ENCODE measurements around the gene FAM3C. TPM values are rescaled to one million over a fixed set of nuclear protein-coding genes. Genes with fewer than 3 reads are reported as not detected.

FAM3C gene
- total and polyA plus RNA-seq, 2 experiments from 2014 or later, result 33.9 to 60.3 TPM

DNA sequence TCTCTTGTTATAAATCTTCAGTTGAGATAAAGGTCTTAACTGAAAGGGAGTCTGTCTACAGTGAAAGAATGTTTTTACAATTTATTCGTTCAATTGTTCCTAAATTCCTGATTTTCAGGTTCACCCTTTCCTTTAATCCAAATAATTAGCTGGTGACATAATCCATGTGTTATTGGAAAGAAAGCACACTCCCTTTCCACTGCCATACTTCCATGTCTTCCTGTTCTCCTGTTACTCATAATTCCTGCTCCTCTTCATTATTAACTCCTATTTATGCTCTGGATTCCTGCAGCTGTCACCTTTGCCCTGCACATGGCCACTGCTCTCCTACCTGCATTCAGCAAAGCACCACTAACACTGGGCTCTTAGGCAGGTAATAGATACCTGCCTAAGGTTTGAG, 40.0 kb upstream of the FAM3C start (continued):
- TF ChIP-seq, protein P1, sequence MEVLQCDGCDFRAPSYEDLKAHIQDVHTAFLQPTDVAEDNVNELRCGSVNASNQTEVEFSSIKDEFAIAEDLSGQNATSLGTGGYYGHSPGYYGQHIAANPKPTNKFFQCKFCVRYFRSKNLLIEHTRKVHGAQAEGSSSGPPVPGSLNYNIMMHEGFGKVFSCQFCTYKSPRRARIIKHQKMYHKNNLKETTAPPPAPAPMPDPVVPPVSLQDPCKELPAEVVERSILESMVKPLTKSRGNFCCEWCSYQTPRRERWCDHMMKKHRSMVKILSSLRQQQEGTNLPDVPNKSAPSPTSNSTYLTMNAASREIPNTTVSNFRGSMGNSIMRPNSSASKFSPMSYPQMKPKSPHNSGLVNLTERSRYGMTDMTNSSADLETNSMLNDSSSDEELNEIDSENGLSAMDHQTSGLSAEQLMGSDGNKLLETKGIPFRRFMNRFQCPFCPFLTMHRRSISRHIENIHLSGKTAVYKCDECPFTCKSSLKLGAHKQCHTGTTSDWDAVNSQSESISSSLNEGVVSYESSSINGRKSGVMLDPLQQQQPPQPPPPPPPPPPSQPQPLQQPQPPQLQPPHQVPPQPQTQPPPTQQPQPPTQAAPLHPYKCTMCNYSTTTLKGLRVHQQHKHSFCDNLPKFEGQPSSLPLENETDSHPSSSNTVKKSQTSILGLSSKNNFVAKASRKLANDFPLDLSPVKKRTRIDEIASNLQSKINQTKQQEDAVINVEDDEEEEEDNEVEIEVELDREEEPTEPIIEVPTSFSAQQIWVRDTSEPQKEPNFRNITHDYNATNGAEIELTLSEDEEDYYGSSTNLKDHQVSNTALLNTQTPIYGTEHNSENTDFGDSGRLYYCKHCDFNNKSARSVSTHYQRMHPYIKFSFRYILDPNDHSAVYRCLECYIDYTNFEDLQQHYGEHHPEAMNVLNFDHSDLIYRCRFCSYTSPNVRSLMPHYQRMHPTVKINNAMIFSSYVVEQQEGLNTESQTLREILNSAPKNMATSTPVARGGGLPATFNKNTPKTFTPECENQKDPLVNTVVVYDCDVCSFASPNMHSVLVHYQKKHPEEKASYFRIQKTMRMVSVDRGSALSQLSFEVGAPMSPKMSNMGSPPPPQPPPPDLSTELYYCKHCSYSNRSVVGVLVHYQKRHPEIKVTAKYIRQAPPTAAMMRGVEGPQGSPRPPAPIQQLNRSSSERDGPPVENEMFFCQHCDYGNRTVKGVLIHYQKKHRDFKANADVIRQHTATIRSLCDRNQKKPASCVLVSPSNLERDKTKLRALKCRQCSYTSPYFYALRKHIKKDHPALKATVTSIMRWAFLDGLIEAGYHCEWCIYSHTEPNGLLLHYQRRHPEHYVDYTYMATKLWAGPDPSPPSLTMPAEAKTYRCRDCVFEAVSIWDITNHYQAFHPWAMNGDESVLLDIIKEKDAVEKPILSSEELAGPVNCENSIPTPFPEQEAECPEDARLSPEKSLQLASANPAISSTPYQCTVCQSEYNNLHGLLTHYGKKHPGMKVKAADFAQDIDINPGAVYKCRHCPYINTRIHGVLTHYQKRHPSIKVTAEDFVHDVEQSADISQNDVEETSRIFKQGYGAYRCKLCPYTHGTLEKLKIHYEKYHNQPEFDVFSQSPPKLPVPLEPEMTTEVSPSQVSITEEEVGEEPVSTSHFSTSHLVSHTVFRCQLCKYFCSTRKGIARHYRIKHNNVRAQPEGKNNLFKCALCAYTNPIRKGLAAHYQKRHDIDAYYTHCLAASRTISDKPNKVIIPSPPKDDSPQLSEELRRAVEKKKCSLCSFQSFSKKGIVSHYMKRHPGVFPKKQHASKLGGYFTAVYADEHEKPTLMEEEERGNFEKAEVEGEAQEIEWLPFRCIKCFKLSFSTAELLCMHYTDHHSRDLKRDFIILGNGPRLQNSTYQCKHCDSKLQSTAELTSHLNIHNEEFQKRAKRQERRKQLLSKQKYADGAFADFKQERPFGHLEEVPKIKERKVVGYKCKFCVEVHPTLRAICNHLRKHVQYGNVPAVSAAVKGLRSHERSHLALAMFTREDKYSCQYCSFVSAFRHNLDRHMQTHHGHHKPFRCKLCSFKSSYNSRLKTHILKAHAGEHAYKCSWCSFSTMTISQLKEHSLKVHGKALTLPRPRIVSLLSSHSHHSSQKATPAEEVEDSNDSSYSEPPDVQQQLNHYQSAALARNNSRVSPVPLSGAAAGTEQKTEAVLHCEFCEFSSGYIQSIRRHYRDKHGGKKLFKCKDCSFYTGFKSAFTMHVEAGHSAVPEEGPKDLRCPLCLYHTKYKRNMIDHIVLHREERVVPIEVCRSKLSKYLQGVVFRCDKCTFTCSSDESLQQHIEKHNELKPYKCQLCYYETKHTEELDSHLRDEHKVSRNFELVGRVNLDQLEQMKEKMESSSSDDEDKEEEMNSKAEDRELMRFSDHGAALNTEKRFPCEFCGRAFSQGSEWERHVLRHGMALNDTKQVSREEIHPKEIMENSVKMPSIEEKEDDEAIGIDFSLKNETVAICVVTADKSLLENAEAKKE (CRISPR knock-in tag; IDR thresholded peaks at IDR 0.05), result no peak
- no peak for TF ChIP-seq EZH2phosphoT487 (IDR thresholded peaks at IDR 0.05; ENCODE audit: unreplicated experiment)
- no peak for TF ChIP-seq JUNB (IDR thresholded peaks at IDR 0.05; ENCODE audit: unreplicated experiment)
- no peak for TF ChIP-seq ZNF331 (CRISPR knock-in tag; IDR thresholded peaks at IDR 0.05; ENCODE audit: low read depth)
- no peak for TF ChIP-seq CREB1 (CRISPR knock-in tag; IDR thresholded peaks at IDR 0.05; ENCODE audit: low read depth)
- TF ChIP-seq POLR2AphosphoS5 (IDR thresholded peaks at IDR 0.05; ENCODE audit: low read depth), result no peak

DNA sequence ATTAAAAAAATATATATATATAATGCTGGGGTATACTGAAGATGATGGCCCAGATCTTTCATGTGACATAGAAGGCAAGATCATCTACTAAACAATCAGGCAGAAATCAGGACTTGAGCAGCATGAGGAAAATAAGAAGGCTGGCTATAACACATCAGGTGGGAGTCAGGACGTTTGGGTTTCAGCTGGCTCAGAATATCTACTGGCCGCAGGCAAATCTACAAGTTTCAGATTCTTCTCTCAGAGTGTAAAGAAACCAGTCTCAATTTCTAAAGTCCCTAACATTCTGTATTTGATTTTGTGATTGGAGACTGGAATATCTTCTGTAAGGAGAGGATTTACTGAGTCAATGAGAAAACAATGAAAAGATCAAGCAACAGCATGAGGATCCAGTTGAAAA, 37.7 kb upstream of the FAM3C start:
- H3K36me3 Mint-ChIP-seq (ENCODE audit: low read depth), result peaks cover 3% of the 10 kb centered on the region; the same call in 2 of the 3 replicates
- Histone ChIP-seq H3K9me2 (ENCODE audit: insufficient read depth) (peaks cover 11% of the 10 kb centered on the region), H3K4me1 (ENCODE audit: insufficient read depth) (peaks cover 16% of the 10 kb centered on the region), H3K4me2 (no peak overlapping the region), H3F3A (replicated peaks; ENCODE audit: low read depth) (no peaks in the 10 kb centered on the region), H2AFZ (peak overlapping the region; percentile 78), H3K27ac (ENCODE audit: low read depth) (no peak overlapping the region), H3K36me3 (ENCODE audit: insufficient read depth) (no peaks in the 10 kb centered on the region), H3K79me2 (replicated peaks; ENCODE audit: insufficient read depth) (no peaks in the 10 kb centered on the region), H3K27me3 (ENCODE audit: insufficient read depth) (no peaks in the 10 kb centered on the region), H3K4me3 (no peak overlapping the region), H4K20me1 (replicated peaks; ENCODE audit: insufficient read depth) (no peaks in the 10 kb centered on the region)
- H3K4me1 Mint-ChIP-seq, result peaks cover 14% of the 10 kb centered on the region; the same call in 2 of the 3 replicates
- peaks cover 3% of the 10 kb centered on the region; the same call in 2 of the 3 replicates for H3K9me3 Mint-ChIP-seq
- no peak overlapping the region for H3K4me3 Mint-ChIP-seq
- H3K27me3 Mint-ChIP-seq (ENCODE audit: insufficient read depth, low read depth, poor library complexity), result peaks cover 1% of the 10 kb centered on the region
- H3K27ac Mint-ChIP-seq, result no peak overlapping the region
- ATAC-seq, result no peak
- DNase-seq (ENCODE audit: low spot score), result no peak
- TF ChIP-seq, protein P2, sequence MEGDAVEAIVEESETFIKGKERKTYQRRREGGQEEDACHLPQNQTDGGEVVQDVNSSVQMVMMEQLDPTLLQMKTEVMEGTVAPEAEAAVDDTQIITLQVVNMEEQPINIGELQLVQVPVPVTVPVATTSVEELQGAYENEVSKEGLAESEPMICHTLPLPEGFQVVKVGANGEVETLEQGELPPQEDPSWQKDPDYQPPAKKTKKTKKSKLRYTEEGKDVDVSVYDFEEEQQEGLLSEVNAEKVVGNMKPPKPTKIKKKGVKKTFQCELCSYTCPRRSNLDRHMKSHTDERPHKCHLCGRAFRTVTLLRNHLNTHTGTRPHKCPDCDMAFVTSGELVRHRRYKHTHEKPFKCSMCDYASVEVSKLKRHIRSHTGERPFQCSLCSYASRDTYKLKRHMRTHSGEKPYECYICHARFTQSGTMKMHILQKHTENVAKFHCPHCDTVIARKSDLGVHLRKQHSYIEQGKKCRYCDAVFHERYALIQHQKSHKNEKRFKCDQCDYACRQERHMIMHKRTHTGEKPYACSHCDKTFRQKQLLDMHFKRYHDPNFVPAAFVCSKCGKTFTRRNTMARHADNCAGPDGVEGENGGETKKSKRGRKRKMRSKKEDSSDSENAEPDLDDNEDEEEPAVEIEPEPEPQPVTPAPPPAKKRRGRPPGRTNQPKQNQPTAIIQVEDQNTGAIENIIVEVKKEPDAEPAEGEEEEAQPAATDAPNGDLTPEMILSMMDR (conservative IDR thresholded peaks at IDR 0.05; ENCODE audit: low read depth in 2 of 2), result no peak
- TF ChIP-seq NANOG (IDR thresholded peaks at IDR 0.05; ENCODE audit: borderline replicate concordance) (no peak), ZNF114 (CRISPR knock-in tag; IDR thresholded peaks at IDR 0.05) (no peak), EZH2 (IDR thresholded peaks at IDR 0.05; ENCODE audit: low read depth, unreplicated experiment) (no peak), STAT1 (IDR thresholded peaks at IDR 0.05; ENCODE audit: unreplicated experiment) (no peak), JUNB (IDR thresholded peaks at IDR 0.05; ENCODE audit: unreplicated experiment) (no peak), CREB1 (CRISPR knock-in tag; IDR thresholded peaks at IDR 0.05; ENCODE audit: low read depth) (no peak)
- TF ChIP-seq, protein P3, sequence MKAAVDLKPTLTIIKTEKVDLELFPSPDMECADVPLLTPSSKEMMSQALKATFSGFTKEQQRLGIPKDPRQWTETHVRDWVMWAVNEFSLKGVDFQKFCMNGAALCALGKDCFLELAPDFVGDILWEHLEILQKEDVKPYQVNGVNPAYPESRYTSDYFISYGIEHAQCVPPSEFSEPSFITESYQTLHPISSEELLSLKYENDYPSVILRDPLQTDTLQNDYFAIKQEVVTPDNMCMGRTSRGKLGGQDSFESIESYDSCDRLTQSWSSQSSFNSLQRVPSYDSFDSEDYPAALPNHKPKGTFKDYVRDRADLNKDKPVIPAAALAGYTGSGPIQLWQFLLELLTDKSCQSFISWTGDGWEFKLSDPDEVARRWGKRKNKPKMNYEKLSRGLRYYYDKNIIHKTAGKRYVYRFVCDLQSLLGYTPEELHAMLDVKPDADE (IDR thresholded peaks at IDR 0.05), result no peak
- TF ChIP-seq, protein P4, sequence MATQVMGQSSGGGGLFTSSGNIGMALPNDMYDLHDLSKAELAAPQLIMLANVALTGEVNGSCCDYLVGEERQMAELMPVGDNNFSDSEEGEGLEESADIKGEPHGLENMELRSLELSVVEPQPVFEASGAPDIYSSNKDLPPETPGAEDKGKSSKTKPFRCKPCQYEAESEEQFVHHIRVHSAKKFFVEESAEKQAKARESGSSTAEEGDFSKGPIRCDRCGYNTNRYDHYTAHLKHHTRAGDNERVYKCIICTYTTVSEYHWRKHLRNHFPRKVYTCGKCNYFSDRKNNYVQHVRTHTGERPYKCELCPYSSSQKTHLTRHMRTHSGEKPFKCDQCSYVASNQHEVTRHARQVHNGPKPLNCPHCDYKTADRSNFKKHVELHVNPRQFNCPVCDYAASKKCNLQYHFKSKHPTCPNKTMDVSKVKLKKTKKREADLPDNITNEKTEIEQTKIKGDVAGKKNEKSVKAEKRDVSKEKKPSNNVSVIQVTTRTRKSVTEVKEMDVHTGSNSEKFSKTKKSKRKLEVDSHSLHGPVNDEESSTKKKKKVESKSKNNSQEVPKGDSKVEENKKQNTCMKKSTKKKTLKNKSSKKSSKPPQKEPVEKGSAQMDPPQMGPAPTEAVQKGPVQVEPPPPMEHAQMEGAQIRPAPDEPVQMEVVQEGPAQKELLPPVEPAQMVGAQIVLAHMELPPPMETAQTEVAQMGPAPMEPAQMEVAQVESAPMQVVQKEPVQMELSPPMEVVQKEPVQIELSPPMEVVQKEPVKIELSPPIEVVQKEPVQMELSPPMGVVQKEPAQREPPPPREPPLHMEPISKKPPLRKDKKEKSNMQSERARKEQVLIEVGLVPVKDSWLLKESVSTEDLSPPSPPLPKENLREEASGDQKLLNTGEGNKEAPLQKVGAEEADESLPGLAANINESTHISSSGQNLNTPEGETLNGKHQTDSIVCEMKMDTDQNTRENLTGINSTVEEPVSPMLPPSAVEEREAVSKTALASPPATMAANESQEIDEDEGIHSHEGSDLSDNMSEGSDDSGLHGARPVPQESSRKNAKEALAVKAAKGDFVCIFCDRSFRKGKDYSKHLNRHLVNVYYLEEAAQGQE (IDR thresholded peaks at IDR 0.05; ENCODE audit: unreplicated experiment), result no peak

All from GM23338 (cell line).